Stimulated activated CD4-positive, alpha-beta T cell treated with anti-CD3 and anti-CD28 coated beads, Interleukin-15, amount 100 ng/mL, for 48 hours (primary cell): ENCODE data around the gene SOX8.

Source experiments
- DNase-seq, 2 donors: peaks; one replicate each; pipeline ENCODE4 v3.0.0-alpha.2; 2020; ENCODE audit warnings: low read depth in 2 of 2

SOX8 gene

DNA sequence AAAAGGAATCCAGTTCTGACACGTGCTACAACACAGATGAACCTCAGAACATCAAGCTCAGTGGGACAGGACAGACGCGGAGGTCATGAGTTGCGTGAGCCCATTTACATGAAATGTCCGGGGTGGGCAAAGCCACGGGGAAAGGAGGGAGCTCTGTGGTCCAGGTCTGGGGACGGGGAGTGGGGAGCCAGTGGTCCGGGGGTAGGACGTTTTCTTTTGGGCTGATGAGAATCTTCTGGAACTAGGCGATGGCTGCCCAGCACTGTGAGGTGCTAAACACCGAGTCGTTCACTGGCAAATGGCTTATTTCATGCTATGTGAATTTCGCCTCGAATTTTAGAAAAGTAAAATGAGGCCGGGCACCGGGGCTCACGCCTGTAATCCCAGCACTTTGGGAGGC, 8.2 kb upstream of the SOX8 start:
- DNase-seq: no peak

DNA sequence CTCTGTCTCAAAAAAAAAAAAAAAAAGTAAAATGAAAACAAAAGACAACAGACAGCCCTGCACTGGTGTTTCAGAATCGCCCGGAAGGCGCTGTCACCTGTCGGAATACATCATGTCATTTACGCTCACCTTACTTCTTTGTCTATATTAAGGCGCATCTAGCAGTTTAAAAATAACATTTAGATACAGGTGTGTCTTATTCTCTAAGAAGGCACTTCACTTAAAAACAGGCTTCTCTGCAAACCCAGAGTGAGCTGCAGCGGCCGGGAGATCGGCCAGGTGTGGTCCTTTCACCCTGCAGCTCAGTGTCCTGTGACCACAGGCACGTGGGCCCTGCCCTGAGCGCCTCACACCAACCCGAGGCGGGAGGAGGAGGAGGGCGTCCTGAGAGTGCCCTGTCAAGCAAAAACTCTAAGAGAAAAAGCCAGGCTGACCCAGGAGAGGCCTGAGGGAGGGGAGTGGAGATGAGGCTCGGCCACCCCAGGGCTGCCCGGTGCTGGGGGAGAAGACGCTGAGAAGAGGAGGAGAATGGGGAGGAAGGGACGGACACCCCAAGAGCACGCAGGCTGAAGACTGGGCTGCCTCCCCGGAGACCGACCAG, 7.5 kb upstream of the SOX8 start:
- no peak for DNase-seq

- DNase-seq: no peak
Measured at GRCh38 chr16:974611-975261, 6.8 kb upstream of the SOX8 start.

DNA sequence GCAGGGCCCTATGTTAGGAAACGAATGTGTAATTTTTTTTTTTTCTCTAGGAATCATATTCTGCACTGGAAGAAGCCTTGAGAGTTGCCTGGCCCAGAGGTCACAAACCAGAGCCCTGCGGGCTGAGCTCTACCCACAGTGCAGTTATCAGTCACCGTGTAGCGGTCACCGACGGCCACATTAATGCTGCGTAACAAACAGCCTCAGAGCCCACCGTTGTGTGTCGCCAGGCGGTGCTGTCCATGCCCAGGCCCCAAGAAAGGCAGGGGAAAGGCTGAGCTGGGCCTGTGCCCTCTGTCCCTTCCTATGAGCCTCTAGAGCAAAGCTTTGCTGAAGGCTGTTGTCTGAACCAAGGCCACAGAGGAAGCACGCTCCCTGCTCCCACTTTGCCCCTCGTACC, 6.3 kb upstream of the SOX8 start:
- no peak for DNase-seq

DNA sequence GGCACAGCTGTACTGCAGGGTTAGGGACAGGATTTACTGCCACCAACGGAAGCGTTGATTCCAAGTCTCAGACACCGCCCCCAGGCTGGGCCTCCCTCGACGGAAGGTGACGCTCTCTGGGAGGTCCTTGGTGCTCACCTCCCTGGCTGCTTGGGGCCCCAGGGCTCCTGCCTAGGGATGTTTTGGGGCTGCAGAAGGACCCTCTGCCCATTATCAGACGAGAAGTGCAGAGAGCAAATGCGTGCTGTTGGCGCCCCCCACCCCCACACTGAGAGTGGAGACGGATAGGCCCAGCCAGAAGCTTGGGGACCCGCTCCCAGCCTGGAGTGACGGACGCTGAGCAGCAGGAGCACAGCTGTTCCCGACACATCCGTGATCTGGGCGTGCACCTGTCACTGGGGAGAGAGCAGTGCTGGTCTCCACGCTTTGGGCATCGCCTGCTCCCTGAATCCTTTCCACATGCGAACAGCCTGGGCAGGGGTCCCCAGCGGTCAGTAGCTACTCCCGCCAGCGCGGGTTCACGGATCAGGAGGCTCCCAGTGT, 5.1 kb upstream of the SOX8 start:
- DNase-seq: no peak

DNA sequence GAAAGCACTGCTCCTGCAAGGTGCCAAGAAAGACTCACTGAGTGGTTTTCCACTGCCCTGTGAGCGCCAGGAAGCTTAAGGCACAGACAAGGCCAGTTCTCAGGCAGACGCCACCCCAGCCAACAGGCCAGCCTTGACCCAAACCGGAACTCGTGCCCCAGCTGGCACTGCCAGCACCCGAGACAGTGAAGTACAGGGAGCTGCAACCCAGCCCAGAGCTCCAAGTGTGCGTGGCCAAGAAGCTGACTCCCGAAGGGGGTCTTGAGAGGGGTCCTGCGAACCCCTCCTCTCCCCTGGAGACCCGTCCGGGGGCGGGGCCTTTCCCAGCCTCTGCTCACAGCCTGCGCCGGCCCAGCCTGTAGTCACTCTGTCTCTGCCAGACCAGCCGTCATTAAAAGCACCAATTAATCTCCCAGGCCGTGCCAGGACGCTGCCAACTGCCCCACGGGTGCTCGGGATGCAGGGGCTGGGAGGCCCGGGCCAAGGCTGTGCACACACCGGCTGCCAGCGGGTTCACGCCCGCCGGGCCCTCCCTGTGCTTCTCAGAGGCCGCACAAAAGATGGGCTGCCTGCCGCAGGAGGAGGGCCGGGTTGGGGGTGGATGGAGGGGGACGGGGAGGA, 4.4 kb upstream of the SOX8 start:
- no peak for DNase-seq

DNA sequence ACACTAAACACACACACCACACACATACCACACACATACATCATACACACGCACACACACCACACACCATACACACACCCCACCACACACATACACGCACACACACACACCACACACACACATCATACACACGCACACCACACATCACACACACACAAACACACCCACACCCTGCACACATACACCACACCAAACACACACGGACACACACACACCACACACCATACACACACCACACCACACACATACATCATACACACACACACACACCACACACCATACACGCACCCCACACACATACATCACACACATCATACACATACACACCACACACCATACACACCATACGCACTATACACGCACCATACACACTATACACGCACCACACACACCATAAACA, 3.7 kb upstream of the SOX8 start:
- no peak for DNase-seq

- DNase-seq: no peak
Measured at GRCh38 chr16:978403-978802, 3.2 kb upstream of the SOX8 start.

GRCh38 chr16:979147-979546, 2.4 kb upstream of the SOX8 start:
- DNase-seq: no peak

GRCh38 chr16:979859-980594, 1.5 kb upstream of the SOX8 start:
- DNase-seq: no peak

DNA sequence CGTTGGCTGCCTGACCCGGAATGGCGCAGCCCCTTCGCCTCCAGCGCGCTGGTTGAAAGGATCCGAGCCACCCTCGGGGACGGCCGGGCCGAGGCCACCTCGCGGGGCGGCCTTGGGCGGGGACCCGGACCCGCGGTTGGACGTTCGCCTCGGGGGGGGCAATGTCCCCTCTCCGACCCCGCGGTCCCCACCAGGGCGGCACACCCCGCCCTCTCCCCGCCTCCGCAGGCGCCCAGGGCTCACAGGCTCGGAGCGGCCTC, 1.0 kb upstream of the SOX8 start:
- DNase-seq: no peak

GRCh38 chr16:982145-983043, 824 bp downstream of the SOX8 start:
- no peak for DNase-seq

GRCh38 chr16:983044-984030, 1.8 kb downstream of the SOX8 start:
- DNase-seq: no peak

GRCh38 chr16:984121-984694, 2.6 kb downstream of the SOX8 start:
- no peak for DNase-seq

- DNase-seq: no peak
Measured at GRCh38 chr16:984736-985636, 3.4 kb downstream of the SOX8 start.

DNA sequence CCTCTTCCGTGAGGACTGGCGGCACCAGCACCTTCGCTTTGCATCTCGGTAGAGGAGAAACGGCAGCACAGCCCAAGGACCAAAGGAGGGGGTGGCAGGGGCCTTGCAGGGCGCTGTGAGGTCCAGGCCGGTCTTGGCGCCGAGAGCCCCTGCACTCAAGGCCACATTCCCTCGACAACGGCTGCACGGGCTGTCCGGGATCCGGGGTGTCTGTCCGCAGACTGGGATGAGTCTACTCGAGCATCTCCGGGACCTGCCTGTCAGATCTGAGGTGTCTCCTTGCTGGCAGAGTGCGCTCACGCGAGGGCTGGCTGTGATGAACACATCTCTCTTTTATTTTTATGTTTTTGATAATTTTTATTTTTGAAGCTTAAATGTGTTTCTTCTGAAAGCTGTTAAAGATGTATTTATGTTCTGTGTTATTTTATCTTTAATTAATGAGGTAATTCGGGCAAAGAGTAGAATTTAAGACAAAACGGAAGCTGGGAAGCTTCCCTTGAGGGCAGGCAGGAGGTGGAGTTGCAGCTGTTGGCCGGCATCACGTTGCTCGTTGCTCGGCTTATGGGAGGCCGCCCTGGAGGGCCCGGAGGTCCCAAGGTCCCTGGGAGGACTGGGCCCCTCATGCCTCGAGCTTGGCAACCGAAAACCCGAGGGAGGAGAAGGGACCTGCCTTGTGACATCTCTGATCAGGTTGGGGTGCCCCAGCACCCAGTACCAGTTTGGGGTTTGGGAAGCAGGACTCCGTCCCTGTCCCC, 4.3 kb downstream of the SOX8 start:
- DNase-seq: no peak

DNA sequence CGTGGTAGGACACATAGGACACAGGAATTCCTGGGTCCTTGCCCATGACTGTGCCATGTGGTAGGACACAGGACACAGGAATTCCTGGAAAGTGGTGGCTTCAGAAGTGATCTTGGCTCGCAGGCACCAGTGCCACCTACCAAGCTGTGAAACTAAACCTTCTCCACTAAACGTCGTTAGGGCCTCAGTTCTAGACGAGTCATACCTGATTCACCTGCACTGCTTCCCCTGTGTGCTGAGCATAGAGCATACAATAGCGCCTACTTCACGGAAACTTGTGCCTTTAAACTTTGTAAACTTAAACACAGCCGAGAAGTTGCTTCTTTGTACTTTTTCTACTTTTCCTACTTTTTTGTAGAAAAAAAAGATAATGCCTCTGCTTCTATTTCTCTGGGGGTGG, 4.8 kb downstream of the SOX8 start:
- no peak for DNase-seq

- no peak for DNase-seq
Measured at GRCh38 chr16:986925-987582, 5.5 kb downstream of the SOX8 start.
